Measurements from ENCODE around the gene AHDC1.
A peak's percentile ranks its signal among the peaks of the same experiment; 100 is the strongest.

Gene AHDC1

DNA sequence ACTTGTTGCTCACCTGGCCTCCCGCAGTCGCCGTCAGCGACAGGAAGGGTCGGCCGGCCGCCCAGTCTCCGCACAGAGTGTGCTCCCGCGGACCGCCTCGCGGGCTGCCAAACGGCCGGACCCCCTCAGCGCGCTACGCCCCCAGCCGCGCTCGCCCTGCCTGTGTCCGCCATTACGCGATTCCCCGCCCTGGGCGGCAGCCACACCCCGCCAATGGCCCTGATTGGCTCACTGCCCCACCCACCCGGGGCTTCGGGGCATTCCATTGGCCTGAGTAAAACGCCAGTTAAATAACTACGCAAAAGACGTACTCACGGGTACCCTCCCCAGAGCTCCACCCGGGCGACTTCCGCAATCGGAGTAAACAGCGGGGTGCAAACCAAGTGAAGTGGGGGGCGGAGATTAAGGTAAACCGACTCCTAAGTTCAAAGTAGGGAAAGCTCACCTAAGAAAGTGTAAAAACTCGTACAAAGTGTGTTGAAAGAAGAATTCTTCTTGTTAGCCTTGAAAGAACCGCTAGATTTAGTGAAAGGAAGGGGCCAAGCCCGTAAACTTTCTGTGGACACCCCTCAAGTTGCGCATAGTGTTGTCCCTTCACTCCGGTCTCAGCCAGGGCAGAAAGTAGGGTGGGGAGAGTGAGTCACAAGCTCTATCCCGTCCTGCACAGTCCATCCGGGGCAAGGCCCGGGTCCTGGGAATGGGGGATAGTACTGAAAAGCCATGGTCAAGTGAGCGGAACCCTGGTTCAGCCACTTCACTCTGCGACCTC, 113.8 kb downstream of the AHDC1 start, which contains the start of gene WASF2 (continued):
- TF ChIP-seq ZNF223 (tag by site-specific recombination; IDR thresholded peaks at IDR 0.05) (no peak), ZNF202 (tag by site-specific recombination; IDR thresholded peaks at IDR 0.05; ENCODE audit: borderline replicate concordance) (no peak), ZNF324 (tag by site-specific recombination; IDR thresholded peaks at IDR 0.05) (peak; percentile 94), BCL11A (tag by site-specific recombination; IDR thresholded peaks at IDR 0.05; ENCODE audit: low read depth) (0 out of 2 replicates have a peak, but pooled peaks have one; percentile 41), ZNF221 (tag by site-specific recombination; IDR thresholded peaks at IDR 0.05; ENCODE audit: borderline replicate concordance) (no peak; the same call in 1 of the 2 replicates), OSR2 (tag by site-specific recombination; IDR thresholded peaks at IDR 0.05) (0 out of 2 replicates have a peak, but pooled peaks have one; percentile 4), ZNF701 (tag by site-specific recombination; IDR thresholded peaks at IDR 0.05) (no peak), MZF1 (tag by site-specific recombination; IDR thresholded peaks at IDR 0.05; ENCODE audit: borderline replicate concordance) (no peak), ZNF140 (tag by site-specific recombination; IDR thresholded peaks at IDR 0.05) (no peak), ZNF548 (tag by site-specific recombination; IDR thresholded peaks at IDR 0.05) (no peak), SP2 (tag by site-specific recombination; IDR thresholded peaks at IDR 0.05) (peak; percentile 97), ZBTB8A (tag by site-specific recombination; IDR thresholded peaks at IDR 0.05) (peak; percentile 31; the same call in 1 of the 2 replicates), ZFP41 (tag by site-specific recombination; IDR thresholded peaks at IDR 0.05; ENCODE audit: borderline replicate concordance) (no peak), ZNF677 (tag by site-specific recombination; IDR thresholded peaks at IDR 0.05) (no peak), SALL2 (tag by site-specific recombination; IDR thresholded peaks at IDR 0.05; ENCODE audit: borderline replicate concordance) (no peak), ZNF10 (tag by site-specific recombination; IDR thresholded peaks at IDR 0.05) (0 out of 2 replicates have a peak, but pooled peaks have one; percentile 29), ZNF707 (tag by site-specific recombination; IDR thresholded peaks at IDR 0.05) (no peak), ZEB2 (tag by site-specific recombination; IDR thresholded peaks at IDR 0.05) (peak; percentile 80), ZNF785 (tag by site-specific recombination; IDR thresholded peaks at IDR 0.05) (no peak), ZNF658 (tag by site-specific recombination; IDR thresholded peaks at IDR 0.05) (no peak), ZNF266 (tag by site-specific recombination; IDR thresholded peaks at IDR 0.05; ENCODE audit: low read depth) (no peak), ZNF404 (tag by site-specific recombination; IDR thresholded peaks at IDR 0.05) (no peak), ZNF132 (tag by site-specific recombination; IDR thresholded peaks at IDR 0.05; ENCODE audit: borderline replicate concordance) (no peak), ZNF600 (tag by site-specific recombination; IDR thresholded peaks at IDR 0.05) (peak; percentile 44; the same call in 1 of the 2 replicates), ZNF311 (tag by site-specific recombination; IDR thresholded peaks at IDR 0.05; ENCODE audit: borderline replicate concordance) (no peak), ZNF777 (tag by site-specific recombination; IDR thresholded peaks at IDR 0.05; ENCODE audit: borderline replicate concordance) (no peak), SETDB1 (IDR thresholded peaks at IDR 0.05; ENCODE audit: insufficient read length, low read length) (peak; percentile 23), ZNF19 (tag by site-specific recombination; IDR thresholded peaks at IDR 0.05; ENCODE audit: low read depth) (no peak), IKZF3 (tag by site-specific recombination; IDR thresholded peaks at IDR 0.05) (no peak), ZNF155 (tag by site-specific recombination; IDR thresholded peaks at IDR 0.05) (no peak), ZNF423 (tag by site-specific recombination; IDR thresholded peaks at IDR 0.05) (no peak; the same call in 1 of the 2 replicates), ZNF138 (tag by site-specific recombination; IDR thresholded peaks at IDR 0.05; ENCODE audit: borderline replicate concordance) (no peak), ZNF184 (tag by site-specific recombination; IDR thresholded peaks at IDR 0.05) (no peak; the same call in 1 of the 2 replicates), ZNF16 (tag by site-specific recombination; IDR thresholded peaks at IDR 0.05; ENCODE audit: low read depth) (no peak), ZNF121 (tag by site-specific recombination; IDR thresholded peaks at IDR 0.05) (no peak), ZNF112 (tag by site-specific recombination; IDR thresholded peaks at IDR 0.05) (no peak)
- TF ChIP-seq, protein P1, sequence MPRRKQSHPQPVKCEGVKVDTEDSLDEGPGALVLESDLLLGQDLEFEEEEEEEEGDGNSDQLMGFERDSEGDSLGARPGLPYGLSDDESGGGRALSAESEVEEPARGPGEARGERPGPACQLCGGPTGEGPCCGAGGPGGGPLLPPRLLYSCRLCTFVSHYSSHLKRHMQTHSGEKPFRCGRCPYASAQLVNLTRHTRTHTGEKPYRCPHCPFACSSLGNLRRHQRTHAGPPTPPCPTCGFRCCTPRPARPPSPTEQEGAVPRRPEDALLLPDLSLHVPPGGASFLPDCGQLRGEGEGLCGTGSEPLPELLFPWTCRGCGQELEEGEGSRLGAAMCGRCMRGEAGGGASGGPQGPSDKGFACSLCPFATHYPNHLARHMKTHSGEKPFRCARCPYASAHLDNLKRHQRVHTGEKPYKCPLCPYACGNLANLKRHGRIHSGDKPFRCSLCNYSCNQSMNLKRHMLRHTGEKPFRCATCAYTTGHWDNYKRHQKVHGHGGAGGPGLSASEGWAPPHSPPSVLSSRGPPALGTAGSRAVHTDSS (tag by site-specific recombination; IDR thresholded peaks at IDR 0.05), result no peak
- TF ChIP-seq, protein P2, sequence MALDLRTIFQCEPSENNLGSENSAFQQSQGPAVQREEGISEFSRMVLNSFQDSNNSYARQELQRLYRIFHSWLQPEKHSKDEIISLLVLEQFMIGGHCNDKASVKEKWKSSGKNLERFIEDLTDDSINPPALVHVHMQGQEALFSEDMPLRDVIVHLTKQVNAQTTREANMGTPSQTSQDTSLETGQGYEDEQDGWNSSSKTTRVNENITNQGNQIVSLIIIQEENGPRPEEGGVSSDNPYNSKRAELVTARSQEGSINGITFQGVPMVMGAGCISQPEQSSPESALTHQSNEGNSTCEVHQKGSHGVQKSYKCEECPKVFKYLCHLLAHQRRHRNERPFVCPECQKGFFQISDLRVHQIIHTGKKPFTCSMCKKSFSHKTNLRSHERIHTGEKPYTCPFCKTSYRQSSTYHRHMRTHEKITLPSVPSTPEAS (tag by site-specific recombination; IDR thresholded peaks at IDR 0.05), result no peak; the same call in 1 of the 2 replicates
